Stomach (tissue), 4 donors: ENCODE data around the gene GOLGA7B.

Experiments used
- CTCF ChIP-seq, 7 experiments: fragments of 450-650 bp in 4 of 7; fragments of 200-600 bp in 3 of 7; sonication (generic) in 3 of 7; IDR thresholded peaks; one replicate each; pipeline ENCODE4 v1.5.1; 2016 to 2019; ENCODE audit warnings: antibody characterized with exemption in 7 of 7, control low read depth in 2 of 7, mild to moderate bottlenecking in 1 of 7
- EP300 ChIP-seq: sonication (generic); formaldehyde crosslinking; IDR thresholded peaks from one replicate; pipeline ENCODE4 v1.6.1; 2017; ENCODE audit warnings: antibody characterized with exemption
- POLR2A ChIP-seq, 4 donors: fragments of 450-650 bp; IDR thresholded peaks; one replicate each; pipeline ENCODE4 v1.6.1; 2016; ENCODE audit warnings: antibody characterized with exemption in 4 of 4, control low read depth in 2 of 4, mild to moderate bottlenecking in 1 of 4, moderate library complexity in 1 of 4

- TF ChIP-seq EP300, result no peak
- no peak for TF ChIP-seq CTCF (IDR thresholded peaks at IDR 0.05)
- no peak for TF ChIP-seq POLR2A (IDR thresholded peaks at IDR 0.05)
Measured at GRCh38 chr10:97895915-97896314, 46.3 kb downstream of the GOLGA7B start.
